CD1c-positive myeloid dendritic cell (primary cell): Measurements from ENCODE around the gene GADD45GIP1.
"Not testable (repeated sequence)": the region's sequence is repeated elsewhere in the genome, so short reads cannot be mapped to it uniquely, and the experiment has no call there.

Experiments
- DNase-seq: peaks from one replicate; pipeline ENCODE4 v3.0.0-alpha.2; 2016; ENCODE audit errors: extremely low spot score

The GADD45GIP1 gene

DNA sequence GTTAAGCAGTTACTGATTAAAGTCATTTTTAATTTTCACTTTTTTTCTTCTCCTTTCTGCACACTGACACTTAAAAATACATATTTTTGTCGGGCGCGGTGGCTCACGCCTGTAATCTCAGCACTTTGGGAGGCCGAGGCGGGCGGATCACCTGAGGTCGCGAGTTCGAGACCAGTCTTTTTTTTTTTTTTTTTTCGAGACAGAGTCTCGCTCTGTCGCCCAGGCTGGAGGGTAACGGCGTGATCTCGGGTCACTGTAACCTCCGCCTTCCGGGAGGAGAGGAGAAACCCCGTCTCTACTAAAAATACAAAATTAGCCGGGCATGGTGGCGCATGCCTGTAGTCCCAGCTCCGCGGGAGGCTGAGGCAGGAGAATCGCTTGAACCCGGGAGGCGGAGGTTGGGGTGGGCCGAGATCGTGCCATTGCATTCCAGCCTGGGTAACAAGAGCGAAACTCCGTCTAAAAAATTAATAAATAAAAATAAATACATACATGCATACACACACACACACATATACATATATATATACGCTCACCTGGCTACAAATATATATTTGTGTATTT, 448 bp upstream of the GADD45GIP1 start:
- not testable (repeated sequence) for DNase-seq

- DNase-seq = no peak
These were observed 1.0 kb downstream of the GADD45GIP1 start for GRCh38 chr19:12955996-12956395.

GRCh38 chr19:12955575-12955974, 1.4 kb downstream of the GADD45GIP1 start:
- DNase-seq = not testable (repeated sequence)

- no peak for DNase-seq
These were observed 2.4 kb downstream of the GADD45GIP1 start for GRCh38 chr19:12954612-12954962.

DNA sequence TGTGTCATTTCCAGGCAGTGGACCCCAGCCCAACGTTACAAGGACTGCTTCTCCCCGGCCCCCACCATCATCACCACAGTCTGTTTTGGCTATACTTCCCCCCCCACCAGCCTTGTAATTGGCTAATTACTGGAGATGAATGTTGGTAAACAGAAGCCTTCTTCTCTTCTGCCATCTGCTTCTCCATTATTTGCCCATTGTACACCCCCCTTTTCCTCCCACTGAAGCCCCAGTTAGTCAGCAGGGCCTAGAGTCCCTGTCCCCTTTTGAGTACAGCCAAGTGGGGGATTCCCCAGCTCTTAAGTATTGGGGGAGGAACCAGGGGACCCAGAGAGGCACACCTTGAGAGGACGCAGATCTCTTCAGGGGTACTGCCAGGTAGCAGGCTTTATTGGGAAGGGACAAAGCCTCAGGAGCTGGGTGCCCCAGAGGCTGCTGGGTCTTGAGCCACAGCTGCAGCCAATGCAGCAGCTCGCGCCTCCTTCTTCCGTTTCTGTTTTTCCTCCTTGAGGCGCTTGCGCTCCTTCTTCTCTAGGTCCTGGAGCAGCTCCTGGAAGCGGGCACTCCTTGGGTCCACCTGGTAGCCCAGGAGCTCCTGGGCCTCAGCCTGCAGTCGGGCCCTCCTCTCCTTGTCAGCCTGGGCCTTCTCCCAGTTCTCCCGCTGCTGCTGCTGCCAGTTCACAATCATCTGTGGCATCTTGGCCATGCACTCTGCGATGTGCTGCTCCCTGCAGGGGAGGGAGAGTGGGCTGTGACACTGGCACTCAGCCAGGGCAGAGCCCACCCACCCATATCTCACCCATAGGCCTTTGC, 3.0 kb downstream of the GADD45GIP1 start:
- DNase-seq = no peak

DNA sequence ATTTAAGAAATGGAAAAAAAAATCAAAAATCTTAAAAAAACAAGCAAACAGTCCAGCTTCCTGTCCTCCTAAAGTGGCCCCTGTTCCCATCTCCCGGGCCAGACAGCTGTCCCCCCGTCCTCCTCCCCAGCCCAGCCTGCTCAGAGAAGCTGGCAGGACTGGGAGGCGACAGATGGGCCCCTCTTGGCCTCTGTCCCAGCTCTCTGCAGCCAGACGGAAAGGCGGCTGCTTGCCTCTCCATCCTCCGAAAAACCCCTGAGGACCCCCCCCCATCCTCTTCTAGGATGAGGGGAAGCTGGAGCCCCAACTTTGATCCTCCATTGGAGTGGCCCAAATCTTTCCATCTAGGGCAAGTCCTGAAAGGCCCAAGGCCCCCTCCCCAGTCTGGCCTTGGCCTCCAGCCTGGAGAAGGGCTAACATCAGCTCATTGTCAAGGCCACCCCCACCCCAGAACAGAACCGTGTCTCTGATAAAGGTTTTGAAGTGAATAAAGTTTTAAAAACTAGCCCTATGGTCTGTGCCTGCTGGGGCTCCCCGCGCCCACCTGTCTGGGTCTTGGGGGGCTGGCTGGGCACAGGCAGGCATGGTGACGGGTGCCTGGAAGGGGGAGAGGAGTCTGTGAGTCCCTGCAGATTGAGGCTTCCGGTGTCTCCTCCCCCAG, 3.8 kb downstream of the GADD45GIP1 start:
- no peak for DNase-seq

- peak; percentile 84 for DNase-seq
These were observed 4.4 kb downstream of the GADD45GIP1 start for GRCh38 chr19:12952488-12953137.

- DNase-seq = not testable (repeated sequence)
These were observed 5.0 kb downstream of the GADD45GIP1 start for GRCh38 chr19:12952050-12952449.

GRCh38 chr19:12949363-12950283, 7.4 kb downstream of the GADD45GIP1 start:
- no peak for DNase-seq

GRCh38 chr19:12948612-12949362, 8.2 kb downstream of the GADD45GIP1 start:
- DNase-seq = no peak

DNA sequence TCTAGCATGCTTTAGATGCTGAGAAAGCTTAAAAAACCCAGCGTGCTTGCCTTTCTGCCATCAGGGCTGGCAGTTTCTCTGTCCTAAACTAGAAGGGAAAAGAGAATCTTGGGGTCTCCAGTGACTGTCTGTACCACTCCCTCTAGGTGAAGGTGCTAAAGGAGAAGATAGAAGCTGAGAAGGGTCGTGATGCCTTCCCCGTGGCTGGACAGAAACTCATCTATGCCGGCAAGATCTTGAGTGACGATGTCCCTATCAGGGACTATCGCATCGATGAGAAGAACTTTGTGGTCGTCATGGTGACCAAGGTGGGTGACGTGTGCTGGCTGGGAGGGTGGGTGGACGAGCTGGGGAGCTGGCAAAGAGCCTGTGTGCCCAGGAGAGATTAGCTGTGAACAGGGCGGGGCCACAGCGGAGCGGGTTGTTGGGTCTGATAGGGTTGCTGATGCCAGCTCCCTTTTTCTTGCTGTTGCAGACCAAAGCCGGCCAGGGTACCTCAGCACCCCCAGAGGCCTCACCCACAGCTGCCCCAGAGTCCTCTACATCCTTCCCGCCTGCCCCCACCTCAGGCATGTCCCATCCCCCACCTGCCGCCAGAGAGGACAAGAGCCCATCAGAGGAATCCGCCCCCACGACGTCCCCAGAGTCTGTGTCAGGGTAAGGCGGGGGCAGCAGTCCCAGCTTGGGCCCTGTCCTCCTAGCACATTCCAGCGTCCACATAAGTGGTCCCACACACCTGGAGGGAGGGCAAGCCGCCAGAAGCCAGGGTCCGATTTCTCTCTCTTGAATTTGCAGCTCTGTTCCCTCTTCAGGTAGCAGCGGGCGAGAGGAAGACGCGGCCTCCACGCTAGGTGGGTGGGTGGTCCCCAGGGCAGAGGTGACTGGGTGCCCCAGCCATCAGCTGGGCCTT, 9.1 kb downstream of the GADD45GIP1 start:
- no peak for DNase-seq

DNA sequence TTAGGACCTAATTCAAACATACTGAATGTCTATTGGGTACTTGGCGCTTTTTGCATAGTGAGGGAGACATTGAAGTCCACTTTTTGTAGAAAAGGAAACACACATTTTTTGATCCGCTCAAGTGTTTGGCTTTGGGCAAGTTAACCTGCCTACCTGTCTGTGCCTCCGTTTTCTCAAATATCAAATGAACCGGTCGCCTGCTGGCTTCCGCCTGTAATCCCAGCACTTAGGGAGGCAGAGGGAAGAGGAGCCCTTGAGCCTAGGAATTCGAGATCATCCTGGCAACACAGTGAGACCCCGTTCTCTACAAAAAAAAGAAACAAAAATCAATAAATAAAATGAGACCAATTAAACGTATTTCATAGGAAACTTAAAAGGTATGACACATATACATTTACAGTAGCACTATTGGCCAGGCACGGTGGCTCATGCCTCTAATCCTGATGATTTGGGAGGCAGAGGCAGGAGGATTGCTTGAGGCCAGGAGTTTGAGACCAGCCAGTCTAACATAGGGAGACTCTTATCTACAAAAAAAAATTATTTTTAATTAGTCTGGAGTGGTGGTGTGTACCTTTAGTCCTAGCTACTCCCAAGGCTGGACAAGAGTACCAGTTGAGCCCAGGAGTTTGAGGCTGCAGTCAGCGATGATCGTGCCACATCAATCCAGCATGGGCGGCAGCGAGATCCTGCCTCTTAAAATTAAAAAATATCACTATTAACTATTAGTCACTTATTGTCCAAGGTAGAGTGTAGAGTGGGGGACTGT, 10.1 kb downstream of the GADD45GIP1 start:
- DNase-seq = no peak

DNA sequence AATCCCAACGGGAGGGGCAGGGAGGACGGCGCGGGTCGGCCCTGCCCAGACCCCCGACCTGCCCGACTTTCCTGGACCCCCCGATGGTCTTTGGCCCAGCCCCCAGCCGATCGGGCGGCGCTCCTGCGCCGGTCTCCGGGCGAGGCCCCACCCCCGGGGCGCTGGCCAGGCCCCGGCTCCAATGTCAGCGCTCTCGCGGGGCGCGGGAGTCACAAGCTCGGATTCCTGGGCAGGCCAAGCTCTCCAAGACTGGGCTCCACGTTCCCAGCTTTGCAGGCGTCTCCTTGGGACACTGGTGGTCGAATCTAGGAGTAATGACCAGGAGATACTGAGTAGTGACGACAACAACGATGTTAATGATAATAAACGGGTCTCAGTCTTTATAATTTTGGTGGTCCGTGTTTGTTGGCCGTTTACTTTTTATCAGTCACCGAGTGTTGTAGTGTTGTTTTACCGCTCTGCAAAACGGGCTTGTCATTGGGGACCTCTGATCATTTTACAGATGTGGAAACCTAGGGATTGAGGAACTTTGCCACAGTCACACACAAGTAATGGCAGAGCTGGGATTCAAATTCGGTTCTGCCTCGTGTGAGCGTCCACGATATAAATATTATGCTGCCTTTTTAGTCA, 10.8 kb downstream of the GADD45GIP1 start:
- DNase-seq = peak; percentile 60

- peak; percentile 100 for DNase-seq
These were observed 11.4 kb downstream of the GADD45GIP1 start, which contains the start of gene RAD23A for GRCh38 chr19:12945479-12946091. RAD23A (plus strand) TSS chr19:12945862; CDS start chr19:12945949, 87 bp downstream.

DNA sequence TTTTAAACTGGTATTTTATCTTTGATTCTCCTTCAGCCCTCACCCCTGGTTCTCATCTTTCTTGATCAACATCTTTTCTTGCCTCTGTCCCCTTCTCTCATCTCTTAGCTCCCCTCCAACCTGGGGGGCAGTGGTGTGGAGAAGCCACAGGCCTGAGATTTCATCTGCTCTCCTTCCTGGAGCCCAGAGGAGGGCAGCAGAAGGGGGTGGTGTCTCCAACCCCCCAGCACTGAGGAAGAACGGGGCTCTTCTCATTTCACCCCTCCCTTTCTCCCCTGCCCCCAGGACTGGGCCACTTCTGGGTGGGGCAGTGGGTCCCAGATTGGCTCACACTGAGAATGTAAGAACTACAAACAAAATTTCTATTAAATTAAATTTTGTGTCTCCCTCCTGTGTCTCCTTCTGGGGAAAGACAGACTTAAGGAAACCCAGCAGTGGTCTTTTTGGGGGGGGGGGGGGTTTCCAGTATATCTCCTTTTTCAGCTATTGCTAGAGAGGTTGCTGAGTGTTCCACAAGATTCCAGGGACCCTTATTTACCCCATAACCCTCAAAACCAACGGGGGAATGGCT, 12.8 kb downstream of the GADD45GIP1 start:
- DNase-seq = no peak

- DNase-seq = no peak
These were observed 13.5 kb downstream of the GADD45GIP1 start for GRCh38 chr19:12943437-12944044.

- no peak for DNase-seq
These were observed 16.1 kb downstream of the GADD45GIP1 start for GRCh38 chr19:12940897-12941296.
